ENCODE measurements around the gene TRIM67. TPM values are rescaled to one million over a fixed set of nuclear protein-coding genes. Genes with fewer than 3 reads are reported as not detected.

Gene TRIM67
- polyA plus RNA-seq, 4 donors: 0.06 to 0.22 (median 0.10) TPM

- no peak for DNase-seq (ENCODE audit: low read depth in 4 of 4, low spot score in 3 of 4)
Observed at GRCh38 chr1:231220801-231221200, 58.9 kb downstream of the TRIM67 start.

GRCh38 chr1:231226156-231226555 lies 64.3 kb downstream of the TRIM67 start:
- no peak for DNase-seq (ENCODE audit: low read depth in 4 of 4, low spot score in 3 of 4)

- DNase-seq (ENCODE audit: low read depth in 4 of 4, low spot score in 3 of 4): no peak
Observed at GRCh38 chr1:231231511-231231910, 69.7 kb downstream of the TRIM67 start.

- DNase-seq (ENCODE audit: low read depth in 4 of 4, low spot score in 3 of 4): no peak
Observed at GRCh38 chr1:231232870-231233734, 71.2 kb downstream of the TRIM67 start.

GRCh38 chr1:231233735-231234417 lies 72.0 kb downstream of the TRIM67 start:
- peak in 1 of 4 donors; percentile 8 for DNase-seq (ENCODE audit: low read depth in 4 of 4, low spot score in 3 of 4)

- no peak for DNase-seq (ENCODE audit: low read depth in 4 of 4, low spot score in 3 of 4)
Observed at GRCh38 chr1:231234506-231234905, 72.6 kb downstream of the TRIM67 start.

- DNase-seq (ENCODE audit: low read depth in 4 of 4, low spot score in 3 of 4): no peak
Observed at GRCh38 chr1:231235526-231236207, 73.8 kb downstream of the TRIM67 start.

GRCh38 chr1:231236208-231236591 lies 74.3 kb downstream of the TRIM67 start:
- DNase-seq (ENCODE audit: low read depth in 4 of 4, low spot score in 3 of 4): no peak

- no peak for DNase-seq (ENCODE audit: low read depth in 4 of 4, low spot score in 3 of 4)
Observed at GRCh38 chr1:231236938-231237337, 75.1 kb downstream of the TRIM67 start.

- DNase-seq (ENCODE audit: low read depth in 4 of 4, low spot score in 3 of 4): no peak
Observed at GRCh38 chr1:231238298-231238697, 76.4 kb downstream of the TRIM67 start.

- DNase-seq (ENCODE audit: low read depth in 4 of 4, low spot score in 3 of 4): no peak
Observed at GRCh38 chr1:231240531-231240882, 78.6 kb downstream of the TRIM67 start.

GRCh38 chr1:231240883-231241735 lies 79.3 kb downstream of the TRIM67 start, which contains the start of gene GNPAT:
GNPAT (plus strand) TSS chr1:231241212; CDS start chr1:231241379, 167 bp downstream.
- peak; percentile 67 to 83 (median 76) for DNase-seq (ENCODE audit: low read depth in 4 of 4, low spot score in 3 of 4)

GRCh38 chr1:231241750-231242149 lies 79.9 kb downstream of the TRIM67 start:
- peak in 1 of 4 donors; percentile 7 for DNase-seq (ENCODE audit: low read depth in 4 of 4, low spot score in 3 of 4)

- no peak for DNase-seq (ENCODE audit: low read depth in 4 of 4, low spot score in 3 of 4)
Observed at GRCh38 chr1:231242516-231243198, 80.8 kb downstream of the TRIM67 start.

- no peak for DNase-seq (ENCODE audit: low read depth in 4 of 4, low spot score in 3 of 4)
Observed at GRCh38 chr1:231248778-231249177, 86.9 kb downstream of the TRIM67 start.

- DNase-seq (ENCODE audit: low read depth in 4 of 4, low spot score in 3 of 4): no peak
Observed at GRCh38 chr1:231252336-231252735, 90.5 kb downstream of the TRIM67 start.

GRCh38 chr1:231260351-231260750 lies 98.5 kb downstream of the TRIM67 start:
- DNase-seq (ENCODE audit: low read depth in 4 of 4, low spot score in 3 of 4): no peak

- no peak for DNase-seq (ENCODE audit: low read depth in 4 of 4, low spot score in 3 of 4)
Observed at GRCh38 chr1:231264642-231265041, 102.8 kb downstream of the TRIM67 start.

GRCh38 chr1:231265379-231265778 lies 103.5 kb downstream of the TRIM67 start:
- DNase-seq (ENCODE audit: low read depth in 4 of 4, low spot score in 3 of 4): no peak

GRCh38 chr1:231266811-231267322 lies 105.0 kb downstream of the TRIM67 start:
- no peak for DNase-seq (ENCODE audit: low read depth in 4 of 4, low spot score in 3 of 4)

Measured in right renal pelvis (tissue), 4 donors.